B cell (primary cell): ENCODE measurements around the gene KIF25. TPM values are rescaled to one million over a fixed set of nuclear protein-coding genes. Genes with fewer than 3 reads are reported as not detected.

ENCODE experiments used
- ATAC-seq: fragments of 200-7000 bp; cut with Tn5 transposase; one replicate; pipeline ENCODE4 v1.10.0; 2021; ENCODE audit warnings: low read depth, mild to moderate bottlenecking, moderate number of reproducible peaks, moderate library complexity
- CTCF ChIA-PET: fragments of 350-600 bp; sonication (Branson Sonifier 250); formaldehyde crosslinking; loops from one replicate; lab custom pipeline; 2021; ENCODE audit warnings: antibody characterized with exemption, inconsistent platforms; lab: Charles Lee
- POLR2A ChIA-PET: fragments of 350-600 bp; sonication (Branson Sonifier 250); formaldehyde crosslinking; loops from one replicate; lab custom pipeline; 2021; ENCODE audit warnings: antibody characterized with exemption; lab: Charles Lee
- DNase-seq: peaks from one replicate; pipeline ENCODE4 v3.0.0; 2013
- H2AFZ ChIP-seq: 2 replicates; pipeline ENCODE4 v1.6.1; 2012; ENCODE audit warnings: mild to moderate bottlenecking, low read depth, low read length; ENCODE audit not compliant: insufficient read depth, poor library complexity, severe bottlenecking
- H3K27ac ChIP-seq, 2 donors: 1 replicate in 1 of 2; 2 replicates in 1 of 2; pipeline ENCODE4 v1.5.1; 2012 to 2013; ENCODE audit warnings: low read length in 2 of 2, mild to moderate bottlenecking in 2 of 2, moderate library complexity in 1 of 2
- H3K27me3 ChIP-seq, 4 experiments: fragments of 200-600 bp in 1 of 4; sonication (generic) in 1 of 4; replicated peaks in 1 of 4; 1 replicate in 2 of 4; 2 replicates in 2 of 4; pipeline versions ENCODE4 v1.6.1 to v1.7.0; 2013 to 2016; ENCODE audit warnings: low read length in 3 of 4, mild to moderate bottlenecking in 2 of 4, mixed read lengths in 1 of 4, moderate library complexity in 1 of 4; ENCODE audit not compliant: insufficient read depth in 4 of 4, control insufficient read depth in 3 of 4; ENCODE audit errors: control extremely low read depth in 1 of 4
- H3K36me3 ChIP-seq, 2 experiments: replicated peaks in 1 of 2; 1 replicate in 1 of 2; 2 replicates in 1 of 2; pipeline versions ENCODE4 v1.6.1 to v1.7.1; 2013; ENCODE audit warnings: low read length in 1 of 2; ENCODE audit not compliant: insufficient read depth in 2 of 2, control insufficient read depth in 1 of 2; ENCODE audit errors: control extremely low read depth in 1 of 2, extremely low read depth in 1 of 2
- H3K4me1 ChIP-seq, 2 donors: fragments of 200-600 bp in 1 of 2; sonication (generic) in 1 of 2; 1 replicate in 1 of 2; 2 replicates in 1 of 2; pipeline versions ENCODE4 v1.5.1 to v1.6.1; 2013 to 2017; ENCODE audit warnings: low read length in 2 of 2; ENCODE audit not compliant: control insufficient read depth in 2 of 2, insufficient read depth in 2 of 2
- H3K4me2 ChIP-seq: replicated peaks from 2 replicates; pipeline ENCODE3; 2012; ENCODE audit warnings: mild to moderate bottlenecking, low read depth, low read length; ENCODE audit not compliant: poor library complexity, severe bottlenecking
- H3K4me3 ChIP-seq, 5 experiments: fragments of 200-600 bp in 1 of 5; sonication (generic) in 1 of 5; 1 replicate in 3 of 5; 2 replicates in 2 of 5; pipeline versions ENCODE4 v1.5.1 to v1.7.0; 2011 to 2016; ENCODE audit warnings: low read length in 4 of 5, mild to moderate bottlenecking in 4 of 5, low read depth in 2 of 5, control low read depth in 1 of 5, moderate library complexity in 1 of 5; ENCODE audit not compliant: insufficient read depth in 1 of 5; ENCODE audit errors: control extremely low read depth in 1 of 5, extremely low read depth in 1 of 5
- H3K79me2 ChIP-seq: fragments of 200-600 bp; sonication (generic); one replicate; pipeline ENCODE4 v1.6.0; 2016; ENCODE audit warnings: low read length; ENCODE audit not compliant: control insufficient read depth, insufficient read depth
- H3K9ac ChIP-seq: fragments of 200-600 bp; sonication (generic); 2 replicates; pipeline ENCODE4 v1.6.1; 2017; ENCODE audit warnings: mild to moderate bottlenecking, low read length, moderate library complexity
- H3K9me3 ChIP-seq, 3 donors: one replicate each; pipeline versions ENCODE4 v1.6.1 to v1.7.1; 2013; ENCODE audit warnings: low read length in 2 of 3; ENCODE audit not compliant: control insufficient read depth in 2 of 3, insufficient read depth in 1 of 3; ENCODE audit errors: control extremely low read depth in 1 of 3
- H4K20me1 ChIP-seq: 2 replicates; pipeline ENCODE4 v1.6.0; 2012; ENCODE audit warnings: mild to moderate bottlenecking, low read length; ENCODE audit not compliant: insufficient read depth, control insufficient read depth, poor library complexity, severe bottlenecking
- H3K27ac Mint-ChIP-seq: one replicate; pipeline ENCODE4 v1.8.0; 2021; ENCODE audit warnings: mixed read lengths
- H3K27me3 Mint-ChIP-seq: one replicate; pipeline ENCODE4 v1.8.0; 2021; ENCODE audit warnings: mixed read lengths
- H3K4me1 Mint-ChIP-seq: one replicate; pipeline ENCODE4 v1.8.0; 2021; ENCODE audit warnings: mixed read lengths
- H3K4me3 Mint-ChIP-seq: one replicate; pipeline ENCODE4 v1.8.0; 2021; ENCODE audit warnings: mixed read lengths
- H3K9me3 Mint-ChIP-seq: one replicate; pipeline ENCODE4 v1.8.0; 2022; ENCODE audit warnings: mixed read lengths; ENCODE audit not compliant: insufficient read depth
- EZH2 ChIP-seq: IDR thresholded peaks from 2 replicates; pipeline ENCODE4 v1.6.1; 2012; ENCODE audit warnings: borderline replicate concordance, low read depth, mild to moderate bottlenecking, moderate library complexity, low read length; ENCODE audit not compliant: insufficient read depth, poor library complexity, severe bottlenecking
- WGBS: methylation state at CpG from one replicate; pipeline ENCODE4 v1.1.5; 2013; ENCODE audit warnings: missing lambda C conversion rate; ENCODE audit not compliant: insufficient coverage; 5-methylcytosine and 5-hydroxymethylcytosine counted together
- intact Hi-C: fragments of 100-400 bp; cut with micrococcal nuclease; formaldehyde crosslinking; loops from one replicate; pipeline ENCODE4 v1.10.0; 2022
- polyA plus RNA-seq: library from polyadenylated mRNA; depleted of rRNA; stranded (reverse); fragments of >200 nt; gene quantifications from 2 replicates; pipeline ENCODE4 v1.2.3, GENCODE V29; 2012
- total RNA-seq, 2 donors: library from RNA; stranded (reverse); fragments of 120-200 nt in 1 of 2; gene quantifications; 1 replicate in 1 of 2; 2 replicates in 1 of 2; pipeline versions ENCODE4 v1.2.3 to v1.2.4, GENCODE V29; 2013 to 2022
- TF ChIP-seq, protein P1 (sequence below): fragments of 200-600 bp; IDR thresholded peaks from one replicate; pipeline ENCODE4 v1.8.0; 2022; ENCODE audit warnings: antibody characterized with exemption, mild to moderate bottlenecking

The KIF25 gene
- total and polyA plus RNA-seq, 2 donors (not counting 1 experiment from before 2014, with no cell fraction given): not detected

DNA sequence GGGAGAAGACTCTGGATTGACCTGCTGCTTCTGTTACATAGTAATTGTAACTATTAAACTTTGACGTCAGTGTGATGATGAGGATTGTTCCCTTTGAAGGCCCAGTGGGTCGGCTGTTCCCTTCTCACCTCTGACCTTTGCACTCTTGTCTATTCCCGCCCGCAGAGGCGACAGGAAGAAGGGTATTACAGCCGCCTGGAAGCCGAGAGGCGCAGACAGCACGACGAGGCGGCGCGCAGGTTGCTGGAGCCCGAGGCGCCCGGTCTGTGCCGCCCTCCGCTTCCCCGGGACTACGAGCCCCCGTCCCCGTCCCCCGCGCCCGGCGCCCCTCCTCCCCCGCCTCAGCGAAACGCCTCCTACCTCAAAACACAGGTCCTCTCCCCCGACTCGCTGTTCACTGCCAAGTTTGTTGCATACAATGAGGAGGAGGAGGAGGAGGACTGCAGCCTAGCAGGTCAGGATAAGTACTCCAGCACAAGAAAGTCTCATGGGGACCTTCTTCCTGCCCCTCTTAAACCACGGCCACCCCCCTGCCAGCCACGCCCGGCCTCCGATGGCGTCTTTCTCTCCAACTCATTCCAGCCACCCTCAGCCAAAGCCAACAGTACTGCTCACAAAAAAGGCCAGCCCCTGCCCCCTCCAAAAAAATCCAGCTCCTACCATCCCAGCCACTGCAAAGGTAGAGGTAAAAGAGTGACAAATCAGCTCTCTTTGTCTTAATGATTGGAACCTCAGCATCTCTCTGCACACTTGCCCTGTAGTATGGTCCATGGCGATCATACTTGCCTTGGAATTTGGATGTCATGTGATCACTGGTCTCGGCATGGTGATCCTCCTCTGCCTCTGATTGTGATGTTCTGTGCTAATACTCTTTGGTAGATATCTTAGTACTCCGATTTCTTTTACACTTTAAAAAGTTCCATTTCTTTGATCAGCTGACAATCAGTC is 31.6 kb upstream of the KIF25 start:
- intact Hi-C loops: no loop called here
- no peak overlapping the region for H3K9ac ChIP-seq
- H4K20me1 ChIP-seq: no peaks in the 10 kb centered on the region
- no peaks in the 10 kb centered on the region for H3K27me3 ChIP-seq
- H3K4me1 ChIP-seq: no peaks in the 10 kb centered on the region
- ATAC-seq (no peak), DNase-seq (no peak)
- Mint-ChIP-seq H3K9me3 (no peaks in the 10 kb centered on the region), H3K27me3 (no peaks in the 10 kb centered on the region), H3K4me1 (no peaks in the 10 kb centered on the region), H3K27ac (no peak overlapping the region), H3K4me3 (no peak overlapping the region)
- no peaks in the 10 kb centered on the region for H3K79me2 ChIP-seq
- WGBS: 96% methylated on average over 18 of the region's 39 CpGs
- TF ChIP-seq, protein P1, sequence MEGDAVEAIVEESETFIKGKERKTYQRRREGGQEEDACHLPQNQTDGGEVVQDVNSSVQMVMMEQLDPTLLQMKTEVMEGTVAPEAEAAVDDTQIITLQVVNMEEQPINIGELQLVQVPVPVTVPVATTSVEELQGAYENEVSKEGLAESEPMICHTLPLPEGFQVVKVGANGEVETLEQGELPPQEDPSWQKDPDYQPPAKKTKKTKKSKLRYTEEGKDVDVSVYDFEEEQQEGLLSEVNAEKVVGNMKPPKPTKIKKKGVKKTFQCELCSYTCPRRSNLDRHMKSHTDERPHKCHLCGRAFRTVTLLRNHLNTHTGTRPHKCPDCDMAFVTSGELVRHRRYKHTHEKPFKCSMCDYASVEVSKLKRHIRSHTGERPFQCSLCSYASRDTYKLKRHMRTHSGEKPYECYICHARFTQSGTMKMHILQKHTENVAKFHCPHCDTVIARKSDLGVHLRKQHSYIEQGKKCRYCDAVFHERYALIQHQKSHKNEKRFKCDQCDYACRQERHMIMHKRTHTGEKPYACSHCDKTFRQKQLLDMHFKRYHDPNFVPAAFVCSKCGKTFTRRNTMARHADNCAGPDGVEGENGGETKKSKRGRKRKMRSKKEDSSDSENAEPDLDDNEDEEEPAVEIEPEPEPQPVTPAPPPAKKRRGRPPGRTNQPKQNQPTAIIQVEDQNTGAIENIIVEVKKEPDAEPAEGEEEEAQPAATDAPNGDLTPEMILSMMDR: no peak
- H3K36me3 ChIP-seq: no peaks in the 10 kb centered on the region
- no peak overlapping the region for H2AFZ ChIP-seq
- no peak overlapping the region for H3K4me2 ChIP-seq
- H3K4me3 ChIP-seq: no peak overlapping the region
- no peak overlapping the region for H3K27ac ChIP-seq
- H3K9me3 ChIP-seq: no peaks in the 10 kb centered on the region
- POLR2A ChIA-PET: no interaction called here
- CTCF ChIA-PET: no interaction called here

DNA sequence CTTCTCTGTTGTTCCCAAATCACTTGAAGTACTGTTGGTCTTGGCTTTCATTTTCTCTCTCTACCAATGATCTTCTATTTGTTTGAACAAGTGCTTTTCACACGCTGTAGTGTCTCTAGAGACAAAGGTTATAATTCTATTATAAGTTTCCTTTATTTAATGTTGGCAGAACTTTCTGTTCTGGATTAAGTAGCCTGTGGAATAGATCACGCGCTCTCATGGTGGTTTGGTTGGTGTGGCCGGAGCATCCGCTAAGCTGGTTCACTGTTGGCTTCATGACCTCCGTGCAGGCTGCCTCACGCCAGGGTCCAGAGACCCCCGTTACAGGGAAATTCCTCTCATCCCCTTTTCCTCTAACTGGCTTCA is 30.9 kb upstream of the KIF25 start:
- no peak overlapping the region for H3K4me3 Mint-ChIP-seq
- Histone ChIP-seq H3K9ac (no peak overlapping the region), H3K9me3 (no peaks in the 10 kb centered on the region), H3K4me1 (no peaks in the 10 kb centered on the region), H4K20me1 (no peaks in the 10 kb centered on the region), H2AFZ (no peak overlapping the region), H3K36me3 (no peaks in the 10 kb centered on the region), H3K27me3 (no peaks in the 10 kb centered on the region), H3K27ac (no peak overlapping the region), H3K4me3 (no peak overlapping the region), H3K4me2 (no peak overlapping the region), H3K79me2 (no peaks in the 10 kb centered on the region)
- DNase-seq: no peak
- H3K9me3 Mint-ChIP-seq: no peaks in the 10 kb centered on the region
- WGBS: 100% methylated on average over 4 of the region's 8 CpGs
- ATAC-seq: no peak
- no peaks in the 10 kb centered on the region for H3K4me1 Mint-ChIP-seq
- intact Hi-C loops: no loop called here
- ChIA-PET POLR2A (no interaction called here), CTCF (no interaction called here)
- no peak for TF ChIP-seq EZH2
- TF ChIP-seq, protein P1: no peak
- no peak overlapping the region for H3K27ac Mint-ChIP-seq
- H3K27me3 Mint-ChIP-seq: no peaks in the 10 kb centered on the region
